SU-DHL-6 (cell line): ENCODE results near the gene HIKESHI.

ENCODE experiments used
- H2AFZ ChIP-seq: fragments of 200-600 bp; sonication (generic); 2 replicates; pipeline ENCODE4 v1.6.1; 2014; ENCODE audit warnings: low read depth, mild to moderate bottlenecking, moderate library complexity, mixed read lengths, antibody characterized with exemption, low read length; ENCODE audit not compliant: severe bottlenecking
- H3F3A ChIP-seq: fragments of 200-600 bp; shearing (Covaris generic); 2 replicates; pipeline ENCODE4 v1.6.0; 2016; ENCODE audit warnings: antibody characterized with exemption, mild to moderate bottlenecking; ENCODE audit not compliant: insufficient read depth
- H3K27ac ChIP-seq: fragments of 200-600 bp; sonication (generic); 2 replicates; pipeline ENCODE4 v1.5.1; 2016; ENCODE audit warnings: low read depth, mild to moderate bottlenecking, low read length, moderate library complexity, mixed read lengths
- H3K27me3 ChIP-seq: fragments of 200-600 bp; sonication (generic), shearing (Covaris generic); 2 replicates; pipeline ENCODE4 v1.6.0; 2014; ENCODE audit warnings: mild to moderate bottlenecking, low read length
- H3K36me3 ChIP-seq: fragments of 200-600 bp; sonication (generic); 2 replicates; pipeline ENCODE4 v1.6.1; 2014; ENCODE audit warnings: mild to moderate bottlenecking, low read length, mixed read lengths
- H3K4me2 ChIP-seq: fragments of 300-600, 200-600 bp; shearing (Covaris generic), sonication (generic); 2 replicates; pipeline ENCODE4 v1.6.0; 2014; ENCODE audit warnings: low read length, low read depth, mild to moderate bottlenecking; ENCODE audit not compliant: poor library complexity, severe bottlenecking
- H3K4me3 ChIP-seq: fragments of 200-600 bp; sonication (generic); 2 replicates; pipeline ENCODE4 v1.5.1; 2014; ENCODE audit warnings: antibody characterized with exemption, low read length, mild to moderate bottlenecking, mixed read lengths; ENCODE audit not compliant: insufficient read depth, poor library complexity, severe bottlenecking
- H3K79me2 ChIP-seq: fragments of 200-600 bp; sonication (generic); 2 replicates; pipeline ENCODE4 v1.6.1; 2014; ENCODE audit warnings: mild to moderate bottlenecking, low read length, moderate library complexity; ENCODE audit not compliant: insufficient read depth
- H3K9ac ChIP-seq: fragments of 200-600 bp; sonication (generic); 2 replicates; pipeline ENCODE4 v1.7.0; 2014; ENCODE audit warnings: mild to moderate bottlenecking, low read length
- H3K9me2 ChIP-seq: fragments of 200-600 bp; sonication (generic); replicated peaks from 2 replicates; pipeline ENCODE4 v1.6.1; 2014; ENCODE audit warnings: low read length; ENCODE audit not compliant: insufficient read depth
- H3K9me3 ChIP-seq: fragments of 200-600 bp; sonication (generic); 2 replicates; pipeline ENCODE4 v1.6.1; 2014; ENCODE audit warnings: low read length, mixed read lengths; ENCODE audit not compliant: insufficient read depth
- H4K20me1 ChIP-seq: fragments of 200-600 bp; sonication (generic); 2 replicates; pipeline ENCODE4 v1.6.1; 2014; ENCODE audit warnings: low read depth, mild to moderate bottlenecking, antibody characterized with exemption, low read length, moderate library complexity, mixed read lengths
- EZH2phosphoT487 ChIP-seq: fragments of 200-600 bp; sonication (generic), shearing (Covaris generic); conservative IDR thresholded peaks from 2 replicates; pipeline ENCODE4 v1.6.1; 2018; ENCODE audit warnings: mild to moderate bottlenecking, antibody characterized with exemption, low read length, moderate library complexity, mixed read lengths
- TF ChIP-seq, protein P1 (sequence below): fragments of 200-600 bp; sonication (generic); IDR thresholded peaks from one replicate; pipeline ENCODE4 v1.5.1; 2017; ENCODE audit warnings: antibody characterized with exemption, mild to moderate bottlenecking, low read length, moderate library complexity; ENCODE audit not compliant: insufficient read depth, poor library complexity, severe bottlenecking

HIKESHI gene

DNA sequence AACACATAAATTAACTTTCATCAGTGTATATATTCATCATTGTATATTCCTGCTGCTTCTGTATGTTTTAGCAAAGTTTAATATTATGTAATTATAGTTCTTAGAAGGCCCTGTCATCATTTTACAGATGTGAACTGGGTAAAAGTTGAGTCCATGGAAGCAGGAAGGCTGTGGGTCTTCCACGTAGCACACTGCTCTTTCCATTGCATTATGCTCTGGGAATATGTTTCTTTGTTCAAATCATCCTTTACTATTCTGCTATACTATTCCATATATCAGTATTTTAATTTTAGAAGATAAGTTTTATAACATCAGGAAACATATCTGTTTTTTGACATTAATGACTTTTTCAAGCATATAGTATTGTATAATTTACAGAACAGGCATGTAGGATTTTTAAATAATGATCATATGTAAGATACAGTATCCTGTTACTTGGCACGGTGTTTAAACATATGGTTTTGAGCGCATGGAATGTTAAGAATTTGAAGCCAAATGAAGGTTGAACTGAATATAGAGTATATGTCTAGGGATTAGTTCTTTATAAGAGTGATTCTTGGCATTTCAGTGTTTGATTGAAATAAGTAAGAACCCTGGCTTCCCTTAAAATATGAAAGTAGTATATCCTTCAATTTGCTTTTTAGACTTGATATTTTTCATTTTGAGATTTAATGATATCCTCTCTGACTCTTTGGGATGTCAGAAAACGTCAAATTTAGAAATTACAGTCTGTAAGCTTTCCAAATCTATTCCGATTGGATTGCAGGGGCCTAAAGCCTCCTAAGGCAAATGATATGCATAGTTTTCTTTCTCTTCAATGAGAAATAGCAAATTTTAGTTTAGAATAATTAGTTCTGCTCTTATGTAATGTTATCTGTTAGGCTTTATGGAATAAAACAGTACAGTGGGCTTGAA, 81.3 kb downstream of the HIKESHI start:
- H3K27ac ChIP-seq, result no peak overlapping the region
- H3K79me2 ChIP-seq, result no peaks in the 10 kb centered on the region
- H3K4me2 ChIP-seq, result no peak overlapping the region
- no peaks in the 10 kb centered on the region for H3F3A ChIP-seq
- H3K9me2 ChIP-seq, result no peaks in the 10 kb centered on the region
- TF ChIP-seq, protein P1, sequence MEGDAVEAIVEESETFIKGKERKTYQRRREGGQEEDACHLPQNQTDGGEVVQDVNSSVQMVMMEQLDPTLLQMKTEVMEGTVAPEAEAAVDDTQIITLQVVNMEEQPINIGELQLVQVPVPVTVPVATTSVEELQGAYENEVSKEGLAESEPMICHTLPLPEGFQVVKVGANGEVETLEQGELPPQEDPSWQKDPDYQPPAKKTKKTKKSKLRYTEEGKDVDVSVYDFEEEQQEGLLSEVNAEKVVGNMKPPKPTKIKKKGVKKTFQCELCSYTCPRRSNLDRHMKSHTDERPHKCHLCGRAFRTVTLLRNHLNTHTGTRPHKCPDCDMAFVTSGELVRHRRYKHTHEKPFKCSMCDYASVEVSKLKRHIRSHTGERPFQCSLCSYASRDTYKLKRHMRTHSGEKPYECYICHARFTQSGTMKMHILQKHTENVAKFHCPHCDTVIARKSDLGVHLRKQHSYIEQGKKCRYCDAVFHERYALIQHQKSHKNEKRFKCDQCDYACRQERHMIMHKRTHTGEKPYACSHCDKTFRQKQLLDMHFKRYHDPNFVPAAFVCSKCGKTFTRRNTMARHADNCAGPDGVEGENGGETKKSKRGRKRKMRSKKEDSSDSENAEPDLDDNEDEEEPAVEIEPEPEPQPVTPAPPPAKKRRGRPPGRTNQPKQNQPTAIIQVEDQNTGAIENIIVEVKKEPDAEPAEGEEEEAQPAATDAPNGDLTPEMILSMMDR, result no peak
- TF ChIP-seq EZH2phosphoT487, result no peak
- no peaks in the 10 kb centered on the region for H3K27me3 ChIP-seq
- H3K4me3 ChIP-seq, result no peak overlapping the region
- H2AFZ ChIP-seq, result no peak overlapping the region
- H4K20me1 ChIP-seq, result no peaks in the 10 kb centered on the region
- H3K36me3 ChIP-seq, result no peaks in the 10 kb centered on the region
- no peak overlapping the region for H3K9ac ChIP-seq
- H3K9me3 ChIP-seq, result no peaks in the 10 kb centered on the region

DNA sequence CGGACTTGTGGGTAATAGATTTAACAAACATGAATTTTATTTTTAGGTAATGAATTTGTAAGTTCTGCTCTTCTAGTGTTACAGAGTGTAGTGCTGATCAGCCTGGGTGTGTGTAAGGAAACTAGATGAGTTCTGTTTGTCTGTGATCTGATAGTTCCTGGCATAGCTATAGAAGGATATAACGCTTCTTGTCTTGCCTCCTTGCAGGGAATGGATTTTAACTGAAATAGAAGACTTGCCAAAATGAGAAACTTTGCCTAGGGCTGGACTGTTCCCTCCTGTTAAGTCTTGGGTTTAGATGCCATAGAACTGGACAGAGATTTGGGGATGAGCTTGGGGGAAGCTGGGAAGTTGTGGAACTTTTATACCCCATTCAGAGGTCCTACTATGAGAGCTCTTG, 84.2 kb downstream of the HIKESHI start:
- H3K4me3 ChIP-seq, result no peak overlapping the region

DNA sequence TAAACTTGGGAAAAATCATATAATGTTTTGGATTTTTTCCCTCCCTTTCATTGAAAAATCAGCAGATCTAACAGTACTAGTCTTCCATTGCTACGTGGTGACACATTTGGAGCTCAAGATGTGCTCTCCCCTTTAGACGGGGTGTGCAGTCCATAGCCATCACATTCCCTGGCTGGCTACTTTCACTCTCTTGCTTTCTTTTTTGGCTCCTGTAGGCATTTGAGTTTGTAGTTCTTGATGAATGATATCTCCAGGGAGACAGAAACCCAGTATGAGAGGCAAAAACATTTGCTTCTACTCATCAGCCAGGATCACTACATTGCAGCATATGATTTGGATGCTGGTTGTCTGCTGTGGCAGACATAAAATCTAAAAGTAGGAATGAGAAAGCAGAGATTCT, 84.7 kb downstream of the HIKESHI start:
- no peaks in the 10 kb centered on the region for H3K9me3 ChIP-seq
- no peaks in the 10 kb centered on the region for H3K27me3 ChIP-seq
- H2AFZ ChIP-seq, result no peak overlapping the region
- no peak overlapping the region for H3K9ac ChIP-seq
- no peaks in the 10 kb centered on the region for H3F3A ChIP-seq
- no peaks in the 10 kb centered on the region for H4K20me1 ChIP-seq
- no peak overlapping the region for H3K27ac ChIP-seq
- no peak overlapping the region for H3K4me3 ChIP-seq
- no peaks in the 10 kb centered on the region for H3K79me2 ChIP-seq
- no peak overlapping the region for H3K4me2 ChIP-seq
- H3K36me3 ChIP-seq, result no peaks in the 10 kb centered on the region
- TF ChIP-seq, protein P1, result no peak
- no peak for TF ChIP-seq EZH2phosphoT487
- H3K9me2 ChIP-seq, result no peaks in the 10 kb centered on the region

More for the DNA sequence above, 84.2 kb downstream of the HIKESHI start:
- Histone ChIP-seq H3F3A (no peaks in the 10 kb centered on the region), H3K4me2 (no peak overlapping the region), H4K20me1 (no peaks in the 10 kb centered on the region), H3K27me3 (no peaks in the 10 kb centered on the region), H3K9me2 (no peaks in the 10 kb centered on the region), H3K9me3 (no peaks in the 10 kb centered on the region), H3K9ac (no peak overlapping the region), H3K36me3 (no peaks in the 10 kb centered on the region), H3K79me2 (no peaks in the 10 kb centered on the region), H3K27ac (no peak overlapping the region), H2AFZ (no peak overlapping the region)
- TF ChIP-seq, protein P1, result no peak
- no peak for TF ChIP-seq EZH2phosphoT487
